GM13976 (cell line): ENCODE data around the gene PPP1R12A.

Source experiments
- DNase-seq: peaks from one replicate; pipeline ENCODE4 v3.0.0; 2012; ENCODE audit warnings: low spot score
- CTCF ChIP-seq: IDR thresholded peaks from 2 replicates; pipeline ENCODE4 v1.5.1; 2012; ENCODE audit warnings: borderline replicate concordance, mild to moderate bottlenecking; ENCODE audit not compliant: insufficient read depth; ENCODE audit errors: extremely low read depth, missing control alignments, control extremely low read depth
- in situ Hi-C: fragments of 300-500 bp; cut with MboI; formaldehyde crosslinking; loops from one replicate; pipeline ENCODE4 v1.12.0; 2022; ENCODE audit warnings: low sequenced_read_pairs, mixed read lengths, inconsistent platforms; ENCODE audit not compliant: unreplicated experiment

PPP1R12A gene

GRCh38 chr12:79782172-79782900, 152.6 kb downstream of the PPP1R12A start:
- in situ Hi-C loops = no loop called here
- DNase-seq = no peak
- no peak for TF ChIP-seq CTCF

GRCh38 chr12:79778802-79779448, 156.0 kb downstream of the PPP1R12A start:
- no peak for TF ChIP-seq CTCF
- DNase-seq = no peak
- in situ Hi-C loops = no loop called here

GRCh38 chr12:79776111-79776510, 158.8 kb downstream of the PPP1R12A start:
- DNase-seq = no peak
- in situ Hi-C loops = no loop called here
- no peak for TF ChIP-seq CTCF

- no peak for TF ChIP-seq CTCF
- no peak for DNase-seq
- in situ Hi-C loops = no loop called here
Observed at GRCh38 chr12:79775355-79776027, 159.4 kb downstream of the PPP1R12A start.

GRCh38 chr12:79773896-79774295, 161.0 kb downstream of the PPP1R12A start:
- in situ Hi-C loops = loop anchor here (25.0 kb wide), 1 partner anchor 413 kb away; no protein-coding TSS in a partner anchor
- DNase-seq = no peak
- TF ChIP-seq CTCF = no peak

DNA sequence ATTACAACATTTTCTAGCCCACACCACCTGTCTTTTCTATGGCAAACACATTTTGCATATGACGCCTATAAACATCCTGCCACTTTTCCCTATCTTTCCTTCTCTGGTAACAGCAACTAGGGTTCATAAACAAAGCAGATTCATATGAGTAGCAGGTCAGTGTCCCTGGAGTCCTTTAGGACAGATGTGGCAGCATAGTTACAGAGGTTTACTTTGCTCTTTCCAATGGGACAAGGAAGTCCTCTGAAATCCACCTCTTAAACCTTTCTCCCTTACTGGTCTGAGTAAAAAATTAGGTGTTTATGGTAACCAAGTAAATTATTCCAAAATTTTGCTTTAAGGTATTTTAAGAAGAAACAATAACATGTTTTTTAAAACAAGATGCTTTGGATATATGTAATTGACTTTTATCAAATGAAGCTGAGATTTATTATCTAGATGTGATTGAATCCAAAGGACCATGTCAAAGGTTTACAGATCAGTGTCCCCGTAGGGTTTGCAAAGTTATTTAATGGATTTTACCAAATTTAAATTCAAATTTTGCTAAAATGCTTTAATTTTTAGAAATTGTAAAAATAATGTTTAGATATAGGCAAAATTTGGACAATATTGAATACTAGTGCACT, 164.9 kb downstream of the PPP1R12A start:
- no peak for DNase-seq
- in situ Hi-C loops = loop anchor here (25.0 kb wide), 1 partner anchor 417 kb away; no protein-coding TSS in a partner anchor
- TF ChIP-seq CTCF = no peak
